Left renal pelvis (tissue), 4 donors: ENCODE measurements around the gene TEP1. TPM values are rescaled to one million over a fixed set of nuclear protein-coding genes. Genes with fewer than 3 reads are reported as not detected.

Experiments used
- DNase-seq, 4 donors: peaks; one replicate each; pipeline ENCODE4 v3.0.0-alpha.2; 2013; ENCODE audit warnings: low read depth in 4 of 4, low spot score in 3 of 4
- polyA plus RNA-seq, 4 donors: library from polyadenylated mRNA; unstranded; fragments of 120-200 nt; gene quantifications; one replicate each; pipeline ENCODE4 v1.2.1, GENCODE V29; 2013; ENCODE audit not compliant: insufficient read length in 4 of 4

The TEP1 gene
- polyA plus RNA-seq, 4 donors = 11.3 to 19.5 (median 18.0) TPM

DNA sequence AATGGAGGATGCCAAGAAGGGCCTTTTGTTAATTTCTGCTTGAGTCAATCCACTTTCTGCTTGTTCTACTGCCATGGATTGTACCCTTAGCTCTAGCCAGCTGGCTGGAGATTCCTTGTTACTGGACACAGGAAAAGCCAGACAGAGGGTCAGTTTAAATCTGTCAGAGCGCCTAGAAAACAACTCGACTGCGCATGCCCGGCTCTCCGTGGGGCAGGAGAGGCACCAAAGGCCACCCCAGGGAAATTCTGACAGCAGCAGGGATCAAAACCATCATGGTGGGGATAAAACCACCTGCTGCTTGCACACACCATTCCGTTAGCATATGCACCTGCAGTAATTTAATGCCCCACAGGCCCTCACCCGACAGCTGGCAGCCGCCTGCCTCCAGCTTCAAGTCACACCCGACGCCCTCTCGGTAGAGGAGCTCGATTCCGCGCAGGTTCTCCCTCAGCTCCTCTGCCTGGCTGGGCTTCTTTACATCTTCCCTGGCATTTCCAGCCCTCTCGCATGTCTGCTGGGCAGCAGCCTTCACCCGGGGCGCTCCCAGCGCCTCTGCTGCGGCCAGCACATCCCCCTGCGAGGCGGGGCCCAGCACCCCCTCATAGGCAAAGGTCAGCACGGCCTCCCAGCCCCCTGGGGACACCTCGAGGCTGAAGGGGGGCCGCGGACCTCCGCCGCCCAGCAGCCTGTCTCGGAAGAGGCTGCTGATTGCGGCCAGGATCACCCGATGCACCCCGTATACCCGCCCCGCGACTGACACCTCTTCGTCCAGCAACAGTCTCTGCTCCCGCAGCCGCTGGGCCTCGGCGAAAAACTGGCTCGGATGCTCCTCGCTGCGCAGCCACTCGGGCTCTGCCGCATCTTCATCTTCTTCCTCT lies 21.6 kb upstream of the TEP1 start:
- DNase-seq = no peak

DNA sequence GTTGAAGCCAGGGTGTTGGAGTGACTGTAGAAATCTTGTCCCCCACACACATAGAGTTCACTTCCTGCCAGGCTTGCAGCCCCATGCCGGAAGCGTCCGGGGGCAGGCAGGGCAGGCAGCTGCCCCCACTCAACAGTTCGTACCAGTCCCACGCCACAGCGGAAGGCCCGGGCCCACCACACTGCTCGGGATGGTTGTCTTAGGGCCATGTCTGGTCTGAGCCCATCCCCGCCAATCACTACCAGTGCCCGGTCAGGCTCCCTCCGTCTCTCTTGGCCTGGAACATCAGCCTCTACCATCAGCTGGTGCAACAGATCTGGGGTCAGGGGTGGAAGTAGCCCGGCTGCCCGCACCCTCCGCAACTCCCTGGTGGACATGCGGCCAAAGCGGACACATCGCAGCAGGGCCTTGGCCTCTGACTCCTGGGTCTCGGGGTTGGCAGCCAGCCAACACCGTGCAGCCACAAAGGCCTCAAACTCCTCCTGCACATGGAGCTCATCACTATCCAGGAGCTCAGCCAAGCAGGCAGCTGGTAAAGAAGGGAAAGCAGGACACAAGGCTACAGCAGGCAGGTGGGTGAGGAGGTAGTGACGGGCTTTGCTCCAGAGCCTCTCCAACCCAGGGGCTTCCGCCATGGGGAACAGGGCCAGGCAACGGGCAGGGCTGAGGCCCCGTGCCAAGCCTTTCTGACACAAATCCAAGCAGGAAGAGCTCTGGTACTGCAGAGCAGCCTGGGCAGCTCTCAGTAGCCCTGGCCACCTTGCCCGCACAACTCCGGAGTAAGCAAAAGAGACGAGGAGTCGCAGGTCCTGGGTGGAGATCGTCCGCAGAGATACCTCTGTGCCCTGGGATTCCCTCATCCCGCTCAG lies 16.7 kb upstream of the TEP1 start:
- DNase-seq = no peak

DNA sequence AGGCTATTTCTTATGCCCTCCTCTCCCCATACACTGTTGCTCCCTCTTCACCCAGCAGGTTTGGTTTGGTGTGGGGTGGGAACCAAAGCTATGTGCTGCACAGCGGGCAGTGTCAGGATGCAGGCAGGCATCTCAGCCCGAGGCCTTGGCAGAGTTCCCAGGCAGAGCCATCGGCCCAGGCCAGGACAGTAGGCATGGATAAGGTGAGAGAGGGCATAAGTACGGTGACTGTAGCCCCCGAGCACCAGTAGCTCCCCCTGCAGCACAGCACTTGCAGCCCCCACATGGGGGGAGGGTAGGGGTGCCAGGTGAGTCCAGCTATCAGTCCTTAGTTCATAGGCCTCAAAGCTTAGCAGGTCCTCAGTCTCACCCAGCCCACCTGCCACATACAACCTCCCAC lies 15.5 kb upstream of the TEP1 start:
- DNase-seq = no peak

DNA sequence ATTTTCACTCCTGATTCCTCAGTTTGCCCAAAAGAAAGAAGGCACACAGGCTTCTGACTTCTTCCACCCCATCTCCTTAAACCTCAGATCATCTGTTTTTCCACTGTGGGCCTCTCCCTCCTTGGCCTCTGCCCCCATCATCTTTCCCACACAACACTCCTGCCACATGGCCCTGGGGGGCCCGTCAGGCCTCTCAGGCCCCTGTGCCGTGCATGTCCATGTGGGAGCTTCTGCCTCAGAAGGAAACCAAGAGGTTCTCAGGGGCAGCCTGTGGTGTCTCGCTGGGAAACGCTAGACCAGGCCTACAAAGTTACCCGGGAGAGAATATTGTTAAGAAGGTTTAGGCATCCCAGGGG lies 14.7 kb upstream of the TEP1 start:
- DNase-seq = no peak

DNA sequence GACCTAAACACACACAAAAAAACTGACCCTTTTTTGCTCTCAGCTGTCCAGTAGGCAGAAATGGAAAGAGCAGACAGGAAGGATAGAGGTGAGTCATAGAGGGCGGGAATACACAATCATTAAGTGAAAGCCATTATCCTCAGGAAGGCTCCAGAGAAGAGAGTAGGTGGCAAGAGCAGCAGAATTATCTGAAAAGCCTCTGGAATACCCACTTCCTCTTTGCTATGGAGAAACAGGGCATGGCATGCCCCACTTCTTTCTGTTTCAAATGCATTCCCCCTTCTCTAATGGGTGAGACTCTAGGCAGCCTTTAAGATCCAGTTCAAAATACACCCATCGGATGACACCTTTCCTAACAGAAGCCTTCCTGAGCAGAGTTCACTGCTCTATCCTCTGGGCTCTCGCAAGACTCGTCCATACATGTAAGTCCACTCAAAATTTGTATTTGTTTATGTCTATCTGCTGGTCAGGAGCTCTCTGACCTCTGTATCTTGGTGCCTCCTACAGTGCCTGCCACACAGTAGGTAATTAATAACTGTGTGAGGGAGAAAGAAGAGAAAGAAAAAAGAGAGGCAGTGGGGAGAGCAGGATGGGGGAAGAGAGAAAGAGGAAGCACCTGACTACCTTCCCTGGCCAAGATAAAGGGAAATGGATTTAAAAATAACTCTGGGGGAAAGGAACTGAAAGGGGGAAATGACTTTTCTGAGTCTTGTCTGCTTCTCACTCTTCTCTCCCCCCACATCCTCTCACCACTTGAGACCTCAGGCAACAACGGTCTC lies 14.1 kb upstream of the TEP1 start:
- DNase-seq = no peak

DNA sequence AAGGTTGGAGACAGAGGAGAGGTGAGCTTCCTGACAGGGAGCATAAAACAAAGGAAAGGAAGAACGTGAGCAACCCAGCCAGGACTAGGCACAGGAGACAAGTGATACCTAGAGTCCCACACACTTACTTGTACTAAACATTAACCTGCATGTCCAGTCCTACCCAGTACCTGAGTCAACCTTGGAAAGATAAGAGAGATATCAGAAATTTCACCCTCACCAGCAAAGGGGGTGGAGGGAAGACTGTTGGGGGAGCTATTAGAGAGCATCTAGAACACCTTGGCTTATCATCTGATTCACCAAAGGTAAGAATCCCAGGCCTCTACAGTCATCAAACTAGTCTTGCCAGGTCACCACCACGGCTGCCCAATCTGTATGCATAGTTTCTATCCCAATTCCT lies 11.6 kb upstream of the TEP1 start:
- DNase-seq = no peak

DNA sequence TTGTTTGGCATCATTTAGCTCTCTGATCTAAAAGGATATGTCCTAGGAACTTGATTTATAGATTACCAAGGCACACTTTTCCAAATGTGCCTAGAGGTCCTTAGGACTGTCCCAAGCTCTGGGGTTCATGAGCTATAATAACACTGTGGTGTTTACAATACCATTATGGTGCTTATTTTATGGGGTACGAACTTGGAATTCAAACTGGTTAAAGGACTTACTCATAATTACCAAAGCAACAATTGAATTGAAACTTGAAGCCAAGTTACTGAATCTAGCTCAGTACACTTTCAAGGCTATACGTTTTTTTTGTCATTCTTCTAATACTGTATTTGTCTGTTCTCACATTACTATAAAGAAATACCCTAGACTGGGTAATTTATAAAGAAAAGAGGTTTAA lies 9.6 kb upstream of the TEP1 start:
- no peak for DNase-seq

DNA sequence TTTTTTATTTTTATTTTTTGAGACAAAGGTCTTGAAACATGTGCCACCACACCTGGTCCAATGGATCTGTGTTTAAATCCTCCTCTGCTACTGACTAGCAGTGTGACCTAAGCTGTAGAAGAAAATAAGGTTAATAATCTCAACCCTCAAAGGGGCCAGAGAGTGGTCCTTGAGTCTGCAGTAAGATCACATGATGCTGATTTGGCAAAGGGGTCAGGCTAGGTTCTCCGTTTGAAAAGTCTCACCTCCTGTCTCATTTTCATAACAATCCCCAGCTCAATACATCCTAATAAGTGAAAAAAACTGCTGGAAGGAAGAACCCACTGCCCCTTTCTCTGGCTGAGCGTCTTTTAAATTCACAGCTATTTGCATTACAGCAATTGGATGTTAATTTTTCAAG lies 8.0 kb upstream of the TEP1 start:
- DNase-seq = no peak

DNA sequence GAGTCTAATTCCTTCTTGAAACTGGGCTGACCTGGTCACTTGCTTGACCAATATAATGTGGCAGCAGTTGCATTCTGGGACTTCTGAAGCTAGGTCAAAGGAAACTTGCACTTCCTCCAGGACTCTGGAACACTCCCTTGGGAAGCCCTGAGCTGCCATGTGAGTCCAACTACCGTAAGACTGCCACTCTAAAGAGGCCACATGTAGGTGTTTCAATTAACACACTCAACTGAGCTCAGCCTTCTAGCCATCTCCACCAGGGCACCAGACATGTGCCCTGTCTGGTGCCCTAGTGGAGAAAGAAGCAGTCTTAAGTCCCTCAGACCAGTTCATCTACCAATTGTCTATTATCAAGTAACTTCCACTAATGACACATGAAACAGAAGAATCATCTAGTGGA lies 6.1 kb upstream of the TEP1 start:
- no peak for DNase-seq

DNA sequence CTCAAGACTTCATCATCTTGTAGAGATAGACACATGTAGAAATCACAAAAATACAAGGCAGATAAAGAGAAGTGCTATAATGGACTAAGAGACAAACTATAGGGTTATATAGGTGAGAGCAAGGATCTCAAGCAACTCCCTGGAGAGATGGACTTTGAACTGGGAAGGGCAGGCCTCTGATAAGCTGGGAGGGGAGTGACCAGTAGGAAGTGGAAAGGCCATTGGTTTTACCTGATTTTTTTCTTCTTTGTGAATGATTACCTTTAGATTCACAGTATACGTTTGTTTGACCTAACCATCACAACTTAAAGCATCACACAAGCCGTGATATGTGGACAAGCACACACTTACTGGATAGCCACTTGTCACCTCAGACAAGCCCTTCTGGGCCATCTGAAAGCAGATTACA lies 5.2 kb upstream of the TEP1 start:
- no peak for DNase-seq

DNA sequence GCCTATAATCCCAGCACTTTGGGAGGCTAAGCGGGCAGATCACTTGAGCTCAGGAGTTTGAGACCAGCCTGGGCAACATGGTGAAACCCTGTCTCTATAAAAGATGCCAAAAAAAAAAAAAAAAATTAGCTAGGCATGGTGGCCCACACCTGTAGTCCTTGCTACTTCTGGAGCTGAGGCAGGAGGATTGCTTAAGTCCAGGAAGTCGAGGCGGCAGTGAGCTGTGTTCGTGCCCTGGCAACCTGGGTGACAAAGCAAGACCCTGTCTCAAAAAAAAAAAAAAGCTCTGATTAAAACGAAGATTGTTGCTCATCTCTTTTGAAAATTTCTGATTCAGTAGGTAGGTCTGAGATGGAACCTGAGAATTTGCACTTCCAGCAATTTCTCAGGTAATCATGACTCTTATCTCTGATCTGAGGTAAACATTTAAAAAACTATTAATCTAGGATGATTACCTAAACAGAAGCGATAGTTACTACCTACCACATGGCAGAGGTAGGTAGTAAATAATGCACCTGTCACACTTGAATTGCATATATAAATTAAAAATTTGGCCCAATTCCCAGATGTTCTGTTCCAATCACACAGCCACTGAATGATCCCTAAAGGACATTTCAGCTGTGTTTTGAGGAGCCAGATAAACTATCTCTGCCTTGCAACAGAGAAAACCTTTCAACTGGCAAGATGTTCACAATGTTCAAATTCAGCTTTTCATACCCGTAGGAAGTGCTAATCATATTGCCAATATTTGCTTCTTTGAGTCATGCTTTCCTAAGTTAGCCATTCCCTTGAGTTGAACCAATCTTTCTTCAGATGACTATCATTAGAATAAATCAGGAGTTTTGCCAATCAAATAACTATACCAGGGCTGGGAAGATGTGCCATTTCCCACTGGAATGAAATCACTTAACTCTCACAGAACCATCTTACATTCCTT lies 4.2 kb upstream of the TEP1 start:
- no peak for DNase-seq

DNA sequence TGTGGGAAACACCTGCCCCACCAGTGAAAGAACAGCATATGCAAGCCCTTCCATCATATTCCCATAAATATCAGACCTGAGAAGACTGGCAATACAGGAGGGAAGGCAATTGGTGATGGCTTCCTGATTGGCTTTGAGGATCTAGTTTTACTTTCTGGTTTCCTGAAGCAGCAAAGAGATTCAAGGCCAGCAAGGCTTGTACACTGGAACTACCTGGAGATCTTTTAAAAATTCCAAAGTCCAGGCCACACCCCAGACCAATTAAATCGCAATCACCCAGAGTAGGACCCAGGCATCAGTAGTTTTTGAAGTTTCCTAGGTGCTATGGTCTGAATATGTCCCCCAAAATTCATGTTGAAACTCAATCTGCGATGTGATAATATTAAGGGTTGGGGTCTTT lies 2.9 kb upstream of the TEP1 start:
- no peak for DNase-seq

DNA sequence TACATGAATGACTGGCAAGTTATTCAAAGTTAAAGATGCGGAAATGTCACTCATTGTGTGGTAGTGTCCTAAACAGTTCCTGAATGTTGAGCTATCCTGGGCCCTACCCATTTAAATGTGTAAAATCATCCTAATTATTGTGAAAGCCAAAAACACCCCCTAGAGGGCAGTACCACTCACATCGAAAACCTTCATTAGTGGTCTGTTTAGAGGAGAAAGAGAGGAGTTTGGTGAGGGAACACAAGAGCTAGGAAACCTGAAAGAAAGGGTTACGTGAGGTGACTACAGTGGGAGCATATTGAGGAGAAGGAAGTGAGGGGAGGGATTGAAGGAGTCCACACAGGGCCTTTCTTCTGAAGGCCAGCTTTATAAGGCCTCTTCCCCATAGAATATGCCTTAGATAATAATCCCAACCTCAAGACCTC lies 2.5 kb upstream of the TEP1 start:
- no peak for DNase-seq

DNA sequence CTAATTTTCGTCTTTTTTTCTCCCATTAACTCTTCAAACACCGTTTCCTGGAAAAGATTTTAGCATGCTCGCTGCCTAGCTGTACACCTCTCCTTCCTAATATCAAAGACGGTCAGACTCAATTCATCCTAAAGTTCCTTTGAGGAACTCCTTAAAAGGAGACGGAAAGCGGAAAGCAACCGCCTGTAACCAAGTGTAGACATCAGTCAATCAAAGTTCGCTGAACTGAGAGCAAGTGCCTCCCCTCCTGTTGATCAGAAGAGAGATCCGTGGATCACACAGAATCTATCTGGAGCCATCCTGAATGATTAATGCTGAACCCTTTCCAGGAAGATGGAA lies 412 bp upstream of the TEP1 start:
- no peak for DNase-seq

DNA sequence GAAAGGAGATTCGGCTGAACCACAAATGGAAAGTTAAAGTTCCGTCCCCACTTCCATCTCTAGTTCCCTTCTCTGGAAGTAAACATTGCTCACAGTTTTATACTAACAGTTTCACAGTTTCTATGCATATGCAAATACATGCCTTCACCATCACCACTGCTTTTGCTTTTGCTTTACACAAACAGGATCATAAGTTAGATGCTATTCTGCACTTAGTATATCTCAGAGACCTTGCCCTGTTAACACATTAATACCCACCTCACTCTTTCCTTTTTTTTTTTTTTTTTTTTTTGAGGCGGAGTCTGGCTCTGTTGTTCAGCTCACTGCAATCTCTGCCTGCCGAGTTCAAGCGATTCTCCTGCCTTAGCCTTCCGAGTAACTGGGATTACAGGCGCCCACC lies 890 bp downstream of the TEP1 start:
- DNase-seq = no peak

DNA sequence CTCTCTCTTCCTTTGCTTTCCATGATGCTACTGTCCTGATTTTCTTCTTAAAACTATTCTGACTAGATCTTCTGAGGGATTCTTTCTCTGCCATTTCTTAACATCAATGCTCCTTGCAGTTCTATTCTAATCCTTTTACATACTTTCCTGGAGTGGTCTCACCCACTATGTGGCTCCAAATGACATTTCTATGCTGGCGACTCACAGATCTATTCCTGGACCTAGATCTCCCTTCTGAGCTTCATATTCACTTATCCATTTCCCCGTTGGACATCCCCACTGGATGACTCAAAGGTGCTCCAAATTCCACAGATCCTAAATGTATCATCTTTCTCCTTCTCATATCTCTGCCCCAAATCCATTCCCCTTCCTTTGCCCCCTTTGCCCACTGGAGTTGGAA lies 4.1 kb downstream of the TEP1 start:
- DNase-seq = no peak

DNA sequence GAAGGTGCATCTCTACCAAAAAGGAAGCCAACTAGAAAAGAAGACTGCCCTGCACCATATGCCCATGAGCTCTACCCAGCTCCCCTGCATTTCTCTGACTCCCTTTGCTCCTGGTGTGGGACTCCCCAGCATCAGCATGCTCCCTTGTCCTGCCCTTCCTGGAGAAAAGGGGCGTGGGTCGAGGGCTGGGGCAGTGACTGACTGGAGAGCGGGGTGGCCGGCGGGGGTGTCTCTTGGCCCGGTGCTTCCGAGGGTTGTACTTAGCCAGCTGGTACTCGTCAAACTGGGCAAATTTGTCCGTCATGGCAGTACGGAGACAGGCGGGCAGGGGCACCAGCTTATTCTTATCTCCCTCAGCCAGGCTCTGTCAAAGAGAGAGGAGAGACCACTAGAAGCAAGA lies 9.8 kb downstream of the TEP1 start:
- no peak for DNase-seq

DNA sequence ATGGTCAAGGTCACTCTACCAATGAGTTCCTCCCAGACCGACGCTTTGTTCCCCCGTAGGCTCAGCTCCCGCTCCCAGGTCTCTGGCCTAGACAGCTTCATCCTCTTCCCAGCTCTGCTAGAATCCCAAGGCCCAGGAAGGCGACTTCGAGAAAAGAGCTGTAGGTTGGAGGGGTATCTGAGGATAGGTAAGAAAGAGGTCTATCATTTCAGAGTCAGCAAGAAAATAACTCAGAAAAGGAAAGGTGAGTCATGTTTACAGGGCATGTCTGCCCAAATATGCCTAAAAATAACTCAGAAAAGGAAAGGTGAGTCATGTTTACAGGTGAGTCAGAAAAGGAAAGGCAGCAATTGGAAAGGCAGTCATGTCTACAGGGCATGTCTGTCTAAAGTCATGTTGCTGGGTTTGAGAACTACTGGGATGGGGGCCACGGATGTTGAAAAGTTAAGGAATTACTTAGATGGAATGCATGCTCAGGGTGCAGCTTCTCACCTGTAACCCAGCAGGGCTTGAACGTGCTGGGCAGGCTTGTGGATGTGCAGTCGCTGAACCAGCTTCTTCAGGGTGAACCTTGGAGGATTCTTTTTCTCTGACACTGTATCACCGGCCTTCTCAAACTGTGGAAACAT lies 12.2 kb downstream of the TEP1 start:
- no peak for DNase-seq

DNA sequence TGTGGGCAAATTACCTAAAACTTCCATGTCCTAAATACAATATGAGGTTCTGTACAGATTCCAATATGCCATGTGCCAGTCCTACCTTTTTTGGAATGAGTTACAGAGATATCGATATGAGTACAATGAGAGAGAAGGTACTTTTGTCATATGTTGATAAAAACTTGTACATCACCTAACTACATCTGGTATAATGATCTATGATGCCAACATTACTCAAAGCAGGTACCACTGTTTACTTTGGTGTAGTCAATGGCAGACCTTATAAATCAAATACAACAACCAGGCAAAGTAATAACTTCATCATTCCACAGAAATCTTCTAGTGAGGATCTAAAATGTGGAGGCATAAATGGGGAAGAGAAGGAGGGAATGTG lies 12.7 kb downstream of the TEP1 start:
- no peak for DNase-seq

DNA sequence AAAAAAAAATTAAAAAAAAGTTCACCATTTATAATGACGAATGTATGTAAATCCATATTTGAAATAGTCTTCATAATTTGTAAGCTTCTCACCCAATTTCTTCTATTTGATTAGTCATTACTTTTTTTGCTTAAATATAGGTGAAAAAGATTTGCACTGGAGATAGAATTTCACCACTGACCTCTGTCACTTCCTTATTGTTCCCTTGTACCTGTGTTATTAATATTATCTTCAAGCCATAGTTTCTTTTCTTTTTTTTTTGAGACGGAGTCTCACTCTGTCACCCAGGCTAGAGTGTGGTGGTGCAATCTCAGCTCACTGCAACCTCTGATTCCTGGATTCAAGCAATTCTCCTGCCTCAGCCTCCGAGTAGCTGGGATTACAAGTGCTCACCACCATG lies 15.8 kb downstream of the TEP1 start:
- DNase-seq = no peak
